GM12878 (cell line): ENCODE data around the gene SELENOH. TPM values are rescaled to one million over a fixed set of nuclear protein-coding genes. Genes with fewer than 3 reads are reported as not detected.

ENCODE experiments used
- BRCA1 ChIP-seq: IDR thresholded peaks from 2 replicates; pipeline ENCODE4 v1.6.1; 2011; ENCODE audit warnings: low read depth, low read length, improper control_type of control experiment
- CEBPB ChIP-seq, 2 experiments: fragments of 150-350 bp in 1 of 2; IDR thresholded peaks; 2 replicates each; pipeline ENCODE4 v1.6.1; 2012 to 2014; ENCODE audit warnings: low read depth in 2 of 2, low read length in 2 of 2, borderline replicate concordance in 1 of 2, inconsistent platforms in 1 of 2
- CREM ChIP-seq: IDR thresholded peaks from 2 replicates; pipeline ENCODE4 v1.6.1; 2014; ENCODE audit warnings: antibody characterized with exemption, low read depth
- EED ChIP-seq: sonication (generic); IDR thresholded peaks from 2 replicates; pipeline ENCODE4 v1.6.1; 2016; ENCODE audit warnings: antibody characterized with exemption, low read depth
- EP300 ChIP-seq, 2 experiments: fragments of 150-350 bp in 1 of 2; IDR thresholded peaks; 2 replicates each; pipeline ENCODE4 v1.6.1; 2011 to 2012; ENCODE audit warnings: low read depth in 2 of 2, low read length in 2 of 2, borderline replicate concordance in 1 of 2, improper control_type of control experiment in 1 of 2, inconsistent platforms in 1 of 2; ENCODE audit not compliant: control insufficient read depth in 1 of 2
- ESRRA ChIP-seq: IDR thresholded peaks from 2 replicates; pipeline ENCODE4 v1.6.1; 2012; ENCODE audit warnings: mild to moderate bottlenecking, low read length, improper control_type of control experiment
- EZH2 ChIP-seq: IDR thresholded peaks from 2 replicates; pipeline ENCODE4 v1.6.1; 2012; ENCODE audit warnings: low read depth, mild to moderate bottlenecking, control low read depth, inconsistent platforms, low read length, borderline replicate concordance; ENCODE audit not compliant: control insufficient read depth
- GABPA ChIP-seq: IDR thresholded peaks from 2 replicates; pipeline ENCODE4 v1.6.1; 2014; ENCODE audit warnings: antibody characterized with exemption, low read depth, mild to moderate bottlenecking, inconsistent platforms
- JUND ChIP-seq: IDR thresholded peaks from 2 replicates; pipeline ENCODE4 v1.6.1; 2012; ENCODE audit warnings: low read depth, mild to moderate bottlenecking, low read length, improper control_type of control experiment, moderate library complexity
- KAT2A ChIP-seq: conservative IDR thresholded peaks from 2 replicates; pipeline ENCODE4 v1.6.1; 2011; ENCODE audit warnings: low read depth, low read length; ENCODE audit not compliant: control insufficient read depth
- RUNX3 ChIP-seq: IDR thresholded peaks from 2 replicates; pipeline ENCODE4 v1.6.1; 2012; ENCODE audit warnings: low read length, inconsistent platforms
- SMAD1 ChIP-seq: fragments of 450-650 bp; IDR thresholded peaks from 2 replicates; pipeline ENCODE4 v1.6.1; 2018; ENCODE audit warnings: mild to moderate bottlenecking, low read depth; ENCODE audit not compliant: partially characterized antibody
- SMARCA5 ChIP-seq: fragments of 450-650 bp; IDR thresholded peaks from 2 replicates; pipeline ENCODE4 v1.6.1; 2017; ENCODE audit warnings: mild to moderate bottlenecking
- SP1 ChIP-seq: IDR thresholded peaks from one replicate; pipeline ENCODE4 v1.6.1; 2011; ENCODE audit warnings: low read depth, low read length
- TCF3 ChIP-seq: IDR thresholded peaks from 2 replicates; pipeline ENCODE4 v1.6.1; 2012; ENCODE audit warnings: low read depth, mild to moderate bottlenecking, low read length, borderline replicate concordance; ENCODE audit not compliant: insufficient read depth
- polyA plus RNA-seq, 11 experiments: library from polyadenylated mRNA; depleted of rRNA in 4 of 11; unstranded in 6 of 11; stranded (reverse) in 5 of 11; fragments of >200 nt; fragmentation: Nextera tagmentation in 4 of 11; fragmentation: Illumina TruSeq in 1 of 11; extraction: Ambion mirVana in 4 of 11; extraction: Trizol in 1 of 11; gene quantifications; 1 replicate in 1 of 11; 2 replicates in 10 of 11; pipeline versions ENCODE4 v1.2.1 to v1.2.3, GENCODE V29; 2011 to 2016; ENCODE audit warnings: inconsistent platforms in 2 of 11, missing spikeins in 2 of 11, low read depth in 1 of 11
- total RNA-seq, 4 experiments: library from RNA; depleted of rRNA in 3 of 4; stranded (reverse); fragments of >200 nt in 3 of 4; fragmentation: Illumina TruSeq in 1 of 4; extraction: Trizol in 1 of 4; gene quantifications; 2 replicates each; pipeline versions ENCODE4 v1.2.1 to v1.2.3, GENCODE V29; 2013 to 2021
- TF ChIP-seq, protein P1 (sequence below): fragments of 450-650 bp; IDR thresholded peaks from 2 replicates; pipeline ENCODE4 v1.6.1; 2016; ENCODE audit warnings: mild to moderate bottlenecking, moderate library complexity, borderline replicate concordance
- TF ChIP-seq, protein P2 (sequence below): fragments of 450-650 bp; formaldehyde crosslinking; IDR thresholded peaks from 2 replicates; pipeline ENCODE4 v1.4.0; 2022; ENCODE audit warnings: mild to moderate bottlenecking, moderate library complexity
- TF ChIP-seq, protein P3 (sequence below): fragments of 450-650 bp; IDR thresholded peaks from 2 replicates; pipeline ENCODE4 v1.6.1; 2016; ENCODE audit warnings: mild to moderate bottlenecking
- TF ChIP-seq, protein P4 (sequence below): IDR thresholded peaks from 2 replicates; pipeline ENCODE4 v1.6.1; 2011; ENCODE audit warnings: borderline replicate concordance, low read depth, mild to moderate bottlenecking, moderate library complexity, low read length; ENCODE audit not compliant: insufficient read depth, poor library complexity, severe bottlenecking

The SELENOH gene
- total and polyA plus RNA-seq, 10 of the 15 experiments (the other 5 are each of a cell fraction or from before 2014, with no cell fraction given) = 20.3 to 458 (median 200) TPM

DNA sequence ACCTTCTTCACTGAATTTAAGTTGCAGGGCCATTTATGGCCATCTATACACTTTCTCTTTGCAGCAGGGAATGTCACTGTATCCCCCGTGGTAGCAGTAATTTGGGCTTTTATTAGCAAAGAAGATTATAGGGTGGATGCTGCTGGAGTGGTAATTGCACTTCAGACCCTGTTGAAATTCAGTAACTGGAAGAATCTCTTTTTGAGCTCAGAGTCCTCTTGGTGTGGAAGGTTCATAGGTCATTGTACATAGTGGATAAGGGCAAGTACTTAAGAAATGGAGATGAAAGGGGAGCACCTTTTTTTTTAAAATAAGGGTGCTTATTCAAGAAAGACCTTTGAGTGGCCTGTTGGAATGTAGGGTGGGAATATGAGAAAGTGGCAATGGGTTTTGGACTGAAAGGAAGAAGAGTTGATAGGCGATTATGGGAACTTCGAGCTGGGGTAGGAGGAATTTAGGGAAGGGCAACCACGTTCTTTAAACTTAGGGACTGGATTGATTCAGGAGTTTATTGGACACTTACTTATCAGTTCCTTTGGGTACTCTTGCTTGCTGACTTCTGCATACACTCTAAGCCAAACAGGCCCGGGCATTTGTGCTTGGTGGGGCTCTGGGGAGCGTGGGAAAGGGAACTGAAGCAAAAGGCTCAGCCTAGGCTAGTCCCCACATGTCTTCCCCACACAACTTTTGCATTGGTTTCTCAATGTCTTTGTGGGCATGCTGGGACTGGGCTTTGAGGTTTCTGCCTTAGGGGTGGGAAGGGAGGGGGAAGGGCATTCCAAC is 46.8 kb downstream of the SELENOH start (continued):
- TF ChIP-seq, protein P1, sequence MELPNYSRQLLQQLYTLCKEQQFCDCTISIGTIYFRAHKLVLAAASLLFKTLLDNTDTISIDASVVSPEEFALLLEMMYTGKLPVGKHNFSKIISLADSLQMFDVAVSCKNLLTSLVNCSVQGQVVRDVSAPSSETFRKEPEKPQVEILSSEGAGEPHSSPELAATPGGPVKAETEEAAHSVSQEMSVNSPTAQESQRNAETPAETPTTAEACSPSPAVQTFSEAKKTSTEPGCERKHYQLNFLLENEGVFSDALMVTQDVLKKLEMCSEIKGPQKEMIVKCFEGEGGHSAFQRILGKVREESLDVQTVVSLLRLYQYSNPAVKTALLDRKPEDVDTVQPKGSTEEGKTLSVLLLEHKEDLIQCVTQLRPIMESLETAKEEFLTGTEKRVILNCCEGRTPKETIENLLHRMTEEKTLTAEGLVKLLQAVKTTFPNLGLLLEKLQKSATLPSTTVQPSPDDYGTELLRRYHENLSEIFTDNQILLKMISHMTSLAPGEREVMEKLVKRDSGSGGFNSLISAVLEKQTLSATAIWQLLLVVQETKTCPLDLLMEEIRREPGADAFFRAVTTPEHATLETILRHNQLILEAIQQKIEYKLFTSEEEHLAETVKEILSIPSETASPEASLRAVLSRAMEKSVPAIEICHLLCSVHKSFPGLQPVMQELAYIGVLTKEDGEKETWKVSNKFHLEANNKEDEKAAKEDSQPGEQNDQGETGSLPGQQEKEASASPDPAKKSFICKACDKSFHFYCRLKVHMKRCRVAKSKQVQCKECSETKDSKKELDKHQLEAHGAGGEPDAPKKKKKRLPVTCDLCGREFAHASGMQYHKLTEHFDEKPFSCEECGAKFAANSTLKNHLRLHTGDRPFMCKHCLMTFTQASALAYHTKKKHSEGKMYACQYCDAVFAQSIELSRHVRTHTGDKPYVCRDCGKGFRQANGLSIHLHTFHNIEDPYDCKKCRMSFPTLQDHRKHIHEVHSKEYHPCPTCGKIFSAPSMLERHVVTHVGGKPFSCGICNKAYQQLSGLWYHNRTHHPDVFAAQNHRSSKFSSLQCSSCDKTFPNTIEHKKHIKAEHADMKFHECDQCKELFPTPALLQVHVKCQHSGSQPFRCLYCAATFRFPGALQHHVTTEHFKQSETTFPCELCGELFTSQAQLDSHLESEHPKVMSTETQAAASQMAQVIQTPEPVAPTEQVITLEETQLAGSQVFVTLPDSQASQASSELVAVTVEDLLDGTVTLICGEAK = no peak
- TF ChIP-seq SP1 = peak; percentile 14
- peak; percentile 75 for TF ChIP-seq EED
- TF ChIP-seq, protein P2, sequence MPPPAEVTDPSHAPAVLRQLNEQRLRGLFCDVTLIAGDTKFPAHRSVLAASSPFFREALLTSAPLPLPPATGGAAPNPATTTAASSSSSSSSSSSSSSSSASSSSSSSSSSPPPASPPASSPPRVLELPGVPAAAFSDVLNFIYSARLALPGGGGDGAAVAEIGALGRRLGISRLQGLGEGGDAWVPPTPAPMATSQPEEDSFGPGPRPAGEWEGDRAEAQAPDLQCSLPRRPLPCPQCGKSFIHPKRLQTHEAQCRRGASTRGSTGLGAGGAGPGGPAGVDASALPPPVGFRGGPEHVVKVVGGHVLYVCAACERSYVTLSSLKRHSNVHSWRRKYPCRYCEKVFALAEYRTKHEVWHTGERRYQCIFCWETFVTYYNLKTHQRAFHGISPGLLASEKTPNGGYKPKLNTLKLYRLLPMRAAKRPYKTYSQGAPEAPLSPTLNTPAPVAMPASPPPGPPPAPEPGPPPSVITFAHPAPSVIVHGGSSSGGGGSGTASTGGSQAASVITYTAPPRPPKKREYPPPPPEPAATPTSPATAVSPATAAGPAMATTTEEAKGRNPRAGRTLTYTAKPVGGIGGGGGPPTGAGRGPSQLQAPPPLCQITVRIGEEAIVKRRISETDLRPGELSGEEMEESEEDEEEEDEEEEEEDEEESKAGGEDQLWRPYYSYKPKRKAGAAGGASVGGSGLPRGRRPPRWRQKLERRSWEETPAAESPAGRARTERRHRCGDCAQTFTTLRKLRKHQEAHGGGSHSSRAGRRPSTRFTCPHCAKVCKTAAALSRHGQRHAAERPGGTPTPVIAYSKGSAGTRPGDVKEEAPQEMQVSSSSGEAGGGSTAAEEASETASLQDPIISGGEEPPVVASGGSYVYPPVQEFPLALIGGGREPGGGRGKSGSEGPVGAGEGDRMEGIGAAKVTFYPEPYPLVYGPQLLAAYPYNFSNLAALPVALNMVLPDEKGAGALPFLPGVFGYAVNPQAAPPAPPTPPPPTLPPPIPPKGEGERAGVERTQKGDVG (CRISPR knock-in tag) = no peak
- no peak for TF ChIP-seq CEBPB (IDR thresholded peaks at IDR 0.05; ENCODE audit: borderline replicate concordance in 1 of 2, low read depth in 2 of 2, low read length in 2 of 2)
- TF ChIP-seq TCF3 = no peak
- peak; percentile 93 for TF ChIP-seq RUNX3
- TF ChIP-seq SMAD1 = peak; percentile 44
- TF ChIP-seq ESRRA = no peak
- TF ChIP-seq CREM = no peak
- TF ChIP-seq GABPA = no peak
- no peak for TF ChIP-seq SMARCA5
- TF ChIP-seq JUND = no peak
- TF ChIP-seq, protein P3, sequence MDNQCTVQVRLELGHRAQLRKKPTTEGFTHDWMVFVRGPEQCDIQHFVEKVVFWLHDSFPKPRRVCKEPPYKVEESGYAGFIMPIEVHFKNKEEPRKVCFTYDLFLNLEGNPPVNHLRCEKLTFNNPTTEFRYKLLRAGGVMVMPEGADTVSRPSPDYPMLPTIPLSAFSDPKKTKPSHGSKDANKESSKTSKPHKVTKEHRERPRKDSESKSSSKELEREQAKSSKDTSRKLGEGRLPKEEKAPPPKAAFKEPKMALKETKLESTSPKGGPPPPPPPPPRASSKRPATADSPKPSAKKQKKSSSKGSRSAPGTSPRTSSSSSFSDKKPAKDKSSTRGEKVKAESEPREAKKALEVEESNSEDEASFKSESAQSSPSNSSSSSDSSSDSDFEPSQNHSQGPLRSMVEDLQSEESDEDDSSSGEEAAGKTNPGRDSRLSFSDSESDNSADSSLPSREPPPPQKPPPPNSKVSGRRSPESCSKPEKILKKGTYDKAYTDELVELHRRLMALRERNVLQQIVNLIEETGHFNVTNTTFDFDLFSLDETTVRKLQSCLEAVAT = peak; percentile 77; the same call in 1 of the 2 replicates
- no peak for TF ChIP-seq EZH2
- TF ChIP-seq KAT2A = no peak
- TF ChIP-seq EP300 (IDR thresholded peaks at IDR 0.05; ENCODE audit: borderline replicate concordance in 1 of 2, control insufficient read depth in 1 of 2, low read depth in 2 of 2, low read length in 2 of 2) = peak in 1 of 2 experiments; percentile 44; a peak in 1 of 4 replicates
- TF ChIP-seq BRCA1 = no peak
- TF ChIP-seq, protein P4, sequence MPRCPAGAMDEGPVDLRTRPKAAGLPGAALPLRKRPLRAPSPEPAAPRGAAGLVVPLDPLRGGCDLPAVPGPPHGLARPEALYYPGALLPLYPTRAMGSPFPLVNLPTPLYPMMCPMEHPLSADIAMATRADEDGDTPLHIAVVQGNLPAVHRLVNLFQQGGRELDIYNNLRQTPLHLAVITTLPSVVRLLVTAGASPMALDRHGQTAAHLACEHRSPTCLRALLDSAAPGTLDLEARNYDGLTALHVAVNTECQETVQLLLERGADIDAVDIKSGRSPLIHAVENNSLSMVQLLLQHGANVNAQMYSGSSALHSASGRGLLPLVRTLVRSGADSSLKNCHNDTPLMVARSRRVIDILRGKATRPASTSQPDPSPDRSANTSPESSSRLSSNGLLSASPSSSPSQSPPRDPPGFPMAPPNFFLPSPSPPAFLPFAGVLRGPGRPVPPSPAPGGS = peak; percentile 89
